SIG-M5 (cell line): ENCODE results near the gene L3MBTL2.
A peak's percentile ranks its signal among the peaks of the same experiment; 100 is the strongest.
"Not testable (repeated sequence)": the region's sequence is repeated elsewhere in the genome, so short reads cannot be mapped to it uniquely, and the experiment has no call there.

Source experiments
- DNase-seq: peaks from one replicate; lab custom pipeline; 2025; lab: John Stamatoyannopoulos, UW

The L3MBTL2 gene

GRCh38 chr22:41204992-41205900 lies at the start of gene L3MBTL2:
TSS of gene L3MBTL2 (plus strand) at chr22:41205312. CDS start at chr22:41205363, 51 bp downstream.
- peak; percentile 69 for DNase-seq

GRCh38 chr22:41157083-41157482 lies 48.0 kb upstream of the L3MBTL2 start:
- DNase-seq, result no peak

- no peak for DNase-seq
Observed at GRCh38 chr22:41169157-41169556, 36.0 kb upstream of the L3MBTL2 start.

- no peak for DNase-seq
Observed at GRCh38 chr22:41171996-41172395, 33.1 kb upstream of the L3MBTL2 start.

GRCh38 chr22:41175546-41175945 lies 29.6 kb upstream of the L3MBTL2 start:
- no peak for DNase-seq

- no peak for DNase-seq
Observed at GRCh38 chr22:41177040-41177621, 28.0 kb upstream of the L3MBTL2 start.

GRCh38 chr22:41177622-41178424 lies 27.3 kb upstream of the L3MBTL2 start:
- no peak for DNase-seq

GRCh38 chr22:41178425-41178975 lies 26.6 kb upstream of the L3MBTL2 start:
- DNase-seq, result no peak

- DNase-seq, result not testable (repeated sequence)
Observed at GRCh38 chr22:41180362-41180761, 24.8 kb upstream of the L3MBTL2 start.

GRCh38 chr22:41180926-41181325 lies 24.2 kb upstream of the L3MBTL2 start:
- DNase-seq, result no peak

GRCh38 chr22:41181349-41182241 lies 23.5 kb upstream of the L3MBTL2 start:
- no peak for DNase-seq

GRCh38 chr22:41184679-41185078 lies 20.4 kb upstream of the L3MBTL2 start:
- DNase-seq, result no peak

GRCh38 chr22:41191467-41191866 lies 13.6 kb upstream of the L3MBTL2 start:
- no peak for DNase-seq

GRCh38 chr22:41193829-41194228 lies 11.3 kb upstream of the L3MBTL2 start:
- no peak for DNase-seq

GRCh38 chr22:41197038-41197972 lies 7.8 kb upstream of the L3MBTL2 start:
- no peak for DNase-seq

GRCh38 chr22:41198027-41198580 lies 7.0 kb upstream of the L3MBTL2 start:
- DNase-seq, result no peak

- no peak for DNase-seq
Observed at GRCh38 chr22:41201141-41201540, 4.0 kb upstream of the L3MBTL2 start.

GRCh38 chr22:41203118-41203517 lies 2.0 kb upstream of the L3MBTL2 start:
- DNase-seq, result no peak

- DNase-seq, result no peak
Observed at GRCh38 chr22:41204066-41204465, 1.0 kb upstream of the L3MBTL2 start.

- DNase-seq, result no peak
Observed at GRCh38 chr22:41206719-41207118, 1.6 kb downstream of the L3MBTL2 start.
